Fibroblast of the aortic adventitia (primary cell): ENCODE data around the gene CRHR2. TPM values are rescaled to one million over a fixed set of nuclear protein-coding genes. Genes with fewer than 3 reads are reported as not detected.

Experiments used
- DNase-seq: peaks from one replicate; pipeline ENCODE4 v3.0.0-alpha.2; 2010; ENCODE audit warnings: low read depth
- H3K4me3 ChIP-seq: 2 replicates; pipeline ENCODE4 v1.5.1; 2011; ENCODE audit warnings: low read depth, mild to moderate bottlenecking, control low read depth, low read length, moderate library complexity
- CTCF ChIP-seq: IDR thresholded peaks from 2 replicates; pipeline ENCODE4 v1.5.1; 2011; ENCODE audit warnings: mild to moderate bottlenecking, low read length, control low read depth, inconsistent platforms; ENCODE audit not compliant: insufficient read depth
- total RNA-seq: library from RNA; depleted of rRNA; stranded (reverse); fragments of >200 nt; gene quantifications from 2 replicates; pipeline ENCODE4 v1.2.3, GENCODE V29; 2012; ENCODE audit warnings: low replicate concordance

Gene CRHR2
- total RNA-seq, 1 donor, result not detected

DNA sequence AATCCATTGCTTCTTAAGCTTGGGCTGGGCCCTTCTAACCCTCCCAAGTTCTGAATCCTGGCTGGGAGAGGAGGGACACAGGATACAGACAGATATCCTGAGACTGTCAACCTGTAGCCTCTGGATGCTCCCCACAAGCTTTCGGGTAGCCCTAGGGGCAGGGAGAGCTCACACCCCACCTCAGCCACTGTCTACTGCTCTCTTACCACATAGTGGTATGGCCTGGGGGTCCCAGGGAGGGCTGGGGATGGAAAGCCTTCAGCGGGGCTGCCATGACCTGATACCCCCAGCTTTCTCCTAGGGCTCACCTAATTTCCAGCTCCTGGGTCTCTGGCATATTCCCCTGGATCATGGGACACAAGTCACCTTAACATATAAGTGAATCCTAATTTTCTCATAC lies 25.1 kb downstream of the CRHR2 start:
- no peak for TF ChIP-seq CTCF
- no peak for DNase-seq
- no peak overlapping the region for H3K4me3 ChIP-seq

DNA sequence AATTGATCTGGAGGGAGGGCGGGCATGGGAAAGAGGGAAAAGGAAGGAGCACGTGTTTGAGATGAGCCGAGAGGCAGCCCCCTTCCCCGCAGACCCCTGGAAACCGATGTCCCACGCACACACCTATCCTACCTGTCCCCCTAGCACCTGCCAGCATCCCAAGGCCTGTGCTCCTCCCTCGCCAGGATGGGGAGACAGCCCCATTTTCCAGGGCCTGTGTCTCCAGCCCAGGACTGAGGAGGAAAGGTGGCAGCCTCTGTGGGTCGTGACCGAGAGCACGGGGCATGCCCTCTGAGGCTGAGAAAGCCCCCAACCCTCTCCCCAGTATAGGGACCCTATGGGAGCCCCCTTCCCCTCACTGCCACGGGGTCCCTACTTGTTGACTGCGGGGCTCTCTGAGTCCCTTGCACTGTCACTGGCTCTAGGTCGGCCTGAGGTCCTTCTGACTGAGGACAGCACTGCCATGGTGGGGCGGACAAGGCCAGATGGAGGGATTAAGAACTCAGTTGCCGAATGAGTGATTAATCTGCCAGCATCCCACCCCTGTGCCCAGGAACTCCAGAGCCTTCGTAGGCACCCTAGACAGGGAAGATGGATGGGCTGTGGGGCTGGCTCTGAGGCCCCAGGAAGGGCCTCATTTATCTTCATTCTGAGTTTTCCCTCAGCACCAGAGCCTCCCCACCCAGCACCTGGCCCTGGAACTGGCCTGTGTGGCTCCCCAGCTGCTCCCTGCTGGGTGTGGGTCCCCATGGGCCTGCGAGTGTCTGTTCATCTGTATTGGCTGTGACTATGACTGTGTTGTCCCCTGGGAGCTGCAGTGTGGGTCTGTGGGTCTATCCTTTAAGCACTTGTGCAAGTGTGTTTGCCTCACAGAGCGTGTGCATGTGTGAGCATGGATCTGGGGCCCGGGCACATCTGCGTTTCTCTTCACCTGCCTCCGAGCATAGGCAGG lies 26.0 kb downstream of the CRHR2 start:
- no peak for TF ChIP-seq CTCF
- no peak for DNase-seq
- no peak overlapping the region for H3K4me3 ChIP-seq

- DNase-seq, result no peak
- no peak for TF ChIP-seq CTCF
- no peak overlapping the region for H3K4me3 ChIP-seq
Observed at GRCh38 chr7:30655096-30655970, 26.9 kb downstream of the CRHR2 start.

DNA sequence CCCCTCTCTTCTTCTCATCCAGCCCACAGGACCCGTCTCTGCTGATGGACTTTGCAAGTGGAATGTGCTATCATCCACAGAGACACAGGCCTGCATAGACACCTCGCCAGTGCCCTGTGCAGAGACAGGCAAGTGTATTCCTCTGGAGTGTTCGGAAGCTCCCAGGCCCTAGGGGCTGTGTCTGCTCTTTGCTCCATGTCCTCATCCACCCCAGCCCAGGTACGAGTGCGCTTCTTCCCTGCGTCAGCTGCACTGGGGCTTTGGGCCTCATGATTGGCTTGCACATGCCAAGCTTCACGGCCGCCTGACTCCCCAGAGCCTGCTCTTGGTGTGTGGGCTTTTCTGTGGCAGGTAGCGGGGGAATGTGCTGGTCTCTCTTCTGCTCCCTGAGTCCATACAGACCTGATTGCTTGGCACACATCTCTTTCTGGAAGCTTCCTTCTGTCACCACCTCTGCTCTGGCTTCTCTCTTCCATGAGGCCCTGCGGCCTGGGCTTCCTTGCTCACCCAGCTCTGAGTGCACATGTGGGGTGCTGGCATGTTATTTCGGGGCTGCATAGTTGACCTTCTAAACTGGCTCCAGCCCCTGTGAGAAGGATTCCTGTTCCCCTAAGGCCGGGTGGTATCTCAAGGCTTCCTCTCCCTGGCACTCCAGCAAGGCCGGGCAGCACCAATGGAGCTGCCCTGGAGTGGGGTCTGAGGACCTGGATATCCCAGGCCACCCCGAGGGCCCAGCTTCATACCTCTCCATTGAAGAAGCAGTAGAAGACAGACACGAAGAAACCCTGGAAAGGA lies 27.8 kb downstream of the CRHR2 start:
- TF ChIP-seq CTCF, result no peak
- no peak for DNase-seq
- no peak overlapping the region for H3K4me3 ChIP-seq

GRCh38 chr7:30652698-30653641 lies 29.3 kb downstream of the CRHR2 start:
- no peak for TF ChIP-seq CTCF
- no peak overlapping the region for H3K4me3 ChIP-seq
- no peak for DNase-seq

GRCh38 chr7:30652132-30652531 lies 30.1 kb downstream of the CRHR2 start:
- DNase-seq, result no peak
- no peak for TF ChIP-seq CTCF
- no peak overlapping the region for H3K4me3 ChIP-seq
